Muscle of back (tissue), 13 donors: ENCODE data around the gene USP17L30. TPM values are rescaled to one million over a fixed set of nuclear protein-coding genes. Genes with fewer than 3 reads are reported as not detected.
"Not testable (repeated sequence)": the region's sequence is repeated elsewhere in the genome, so short reads cannot be mapped to it uniquely, and the experiment has no call there.

Experiments
- DNase-seq, 3 donors: peaks; one replicate each; pipeline versions ENCODE4 v3.0.0 to v3.0.0-alpha.2; 2013
- long read RNA-seq, 9 donors: transcript quantifications; one replicate each; lab custom pipeline, GENCODE V29; 2026
- polyA plus RNA-seq, 10 donors: library from polyadenylated mRNA; unstranded; fragments of 120-200 nt; gene quantifications; one replicate each; pipeline ENCODE4 v1.2.1, GENCODE V29; 2013; ENCODE audit not compliant: insufficient read length in 10 of 10

Gene USP17L30, protein sequence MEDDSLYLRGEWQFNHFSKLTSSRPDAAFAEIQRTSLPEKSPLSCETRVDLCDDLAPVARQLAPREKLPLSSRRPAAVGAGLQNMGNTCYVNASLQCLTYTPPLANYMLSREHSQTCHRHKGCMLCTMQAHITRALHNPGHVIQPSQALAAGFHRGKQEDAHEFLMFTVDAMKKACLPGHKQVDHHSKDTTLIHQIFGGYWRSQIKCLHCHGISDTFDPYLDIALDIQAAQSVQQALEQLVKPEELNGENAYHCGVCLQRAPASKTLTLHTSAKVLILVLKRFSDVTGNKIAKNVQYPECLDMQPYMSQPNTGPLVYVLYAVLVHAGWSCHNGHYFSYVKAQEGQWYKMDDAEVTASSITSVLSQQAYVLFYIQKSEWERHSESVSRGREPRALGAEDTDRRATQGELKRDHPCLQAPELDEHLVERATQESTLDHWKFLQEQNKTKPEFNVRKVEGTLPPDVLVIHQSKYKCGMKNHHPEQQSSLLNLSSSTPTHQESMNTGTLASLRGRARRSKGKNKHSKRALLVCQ
- polyA plus RNA-seq: not detected
- long read RNA-seq, donor 1: 0 reads
- long read RNA-seq, donor 2: 0 reads
- long read RNA-seq, donor 3: 0 reads
- long read RNA-seq, donor 4: 0 reads
- long read RNA-seq, donor 5: 0 reads
- long read RNA-seq, donor 6: 0 reads
- long read RNA-seq, donor 7: 0 reads
- long read RNA-seq, donor 8: 0 reads
- long read RNA-seq, donor 9: 0 reads

DNA sequence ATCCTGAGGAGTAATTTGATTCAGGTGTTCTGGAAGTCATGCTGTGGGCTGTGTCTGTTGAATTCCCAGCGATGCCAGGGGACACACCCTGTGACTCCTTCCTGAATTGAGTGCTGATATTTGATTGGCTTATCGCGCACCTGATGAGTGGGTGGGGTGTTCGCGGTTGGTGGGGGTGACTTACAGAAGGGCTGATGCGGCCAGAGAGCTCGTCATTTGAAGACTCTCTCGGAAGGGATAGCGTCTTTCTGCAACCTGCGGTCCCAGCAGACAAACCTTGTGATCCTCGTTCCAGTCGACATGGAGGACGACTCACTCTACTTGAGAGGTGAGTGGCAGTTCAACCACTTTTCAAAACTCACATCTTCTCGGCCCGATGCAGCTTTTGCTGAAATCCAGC is at the start of gene USP17L30:
Gene USP17L30 (plus strand): TSS at position 301 of the 400 bp plus-strand sequence. CDS start 0 bp downstream, at position 301.
- DNase-seq: not testable (repeated sequence)

- DNase-seq: not testable (repeated sequence)
Observed at GRCh38 chr4:9324191-9324590, 38.7 kb upstream of the USP17L30 start.

DNA sequence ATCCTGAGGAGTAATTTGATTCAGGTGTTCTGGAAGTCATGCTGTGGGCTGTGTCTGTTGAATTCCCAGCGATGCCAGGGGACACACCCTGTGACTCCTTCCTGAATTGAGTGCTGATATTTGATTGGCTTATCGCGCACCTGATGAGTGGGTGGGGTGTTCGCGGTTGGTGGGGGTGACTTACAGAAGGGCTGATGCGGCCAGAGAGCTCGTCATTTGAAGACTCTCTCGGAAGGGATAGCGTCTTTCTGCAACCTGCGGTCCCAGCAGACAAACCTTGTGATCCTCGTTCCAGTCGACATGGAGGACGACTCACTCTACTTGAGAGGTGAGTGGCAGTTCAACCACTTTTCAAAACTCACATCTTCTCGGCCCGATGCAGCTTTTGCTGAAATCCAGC is 38.1 kb upstream of the USP17L30 start, which contains the start of gene USP17L24:
Gene USP17L24 (plus strand): TSS at position 301 of the 400 bp plus-strand sequence. CDS start 0 bp downstream, at position 301.
- DNase-seq: not testable (repeated sequence)

DNA sequence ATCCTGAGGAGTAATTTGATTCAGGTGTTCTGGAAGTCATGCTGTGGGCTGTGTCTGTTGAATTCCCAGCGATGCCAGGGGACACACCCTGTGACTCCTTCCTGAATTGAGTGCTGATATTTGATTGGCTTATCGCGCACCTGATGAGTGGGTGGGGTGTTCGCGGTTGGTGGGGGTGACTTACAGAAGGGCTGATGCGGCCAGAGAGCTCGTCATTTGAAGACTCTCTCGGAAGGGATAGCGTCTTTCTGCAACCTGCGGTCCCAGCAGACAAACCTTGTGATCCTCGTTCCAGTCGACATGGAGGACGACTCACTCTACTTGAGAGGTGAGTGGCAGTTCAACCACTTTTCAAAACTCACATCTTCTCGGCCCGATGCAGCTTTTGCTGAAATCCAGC is 33.3 kb upstream of the USP17L30 start, which contains the start of gene USP17L25:
Gene USP17L25 (plus strand): TSS at position 301 of the 400 bp plus-strand sequence. CDS start 0 bp downstream, at position 301.
- not testable (repeated sequence) for DNase-seq

GRCh38 chr4:9334358-9334757 is 28.6 kb upstream of the USP17L30 start, which contains the start of gene USP17L26:
TSS of gene USP17L26 (plus strand) at chr4:9334658. CDS start at chr4:9334658, 0 bp downstream.
- not testable (repeated sequence) for DNase-seq

DNA sequence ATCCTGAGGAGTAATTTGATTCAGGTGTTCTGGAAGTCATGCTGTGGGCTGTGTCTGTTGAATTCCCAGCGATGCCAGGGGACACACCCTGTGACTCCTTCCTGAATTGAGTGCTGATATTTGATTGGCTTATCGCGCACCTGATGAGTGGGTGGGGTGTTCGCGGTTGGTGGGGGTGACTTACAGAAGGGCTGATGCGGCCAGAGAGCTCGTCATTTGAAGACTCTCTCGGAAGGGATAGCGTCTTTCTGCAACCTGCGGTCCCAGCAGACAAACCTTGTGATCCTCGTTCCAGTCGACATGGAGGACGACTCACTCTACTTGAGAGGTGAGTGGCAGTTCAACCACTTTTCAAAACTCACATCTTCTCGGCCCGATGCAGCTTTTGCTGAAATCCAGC is 23.8 kb upstream of the USP17L30 start, which contains the start of gene USP17L5:
Gene USP17L5 (plus strand): TSS at position 301 of the 400 bp plus-strand sequence. CDS start 0 bp downstream, at position 301.
- not testable (repeated sequence) for DNase-seq

- DNase-seq: not testable (repeated sequence)
Observed at GRCh38 chr4:9343848-9344247, 19.1 kb upstream of the USP17L30 start, which contains the start of gene USP17L27. TSS of gene USP17L27 (plus strand) at chr4:9344148. CDS start at chr4:9344148, 0 bp downstream.

- DNase-seq: not testable (repeated sequence)
Observed at GRCh38 chr4:9348593-9348992, 14.3 kb upstream of the USP17L30 start, which contains the start of gene USP17L28. TSS of gene USP17L28 (plus strand) at chr4:9348893. CDS start at chr4:9348893, 0 bp downstream.

DNA sequence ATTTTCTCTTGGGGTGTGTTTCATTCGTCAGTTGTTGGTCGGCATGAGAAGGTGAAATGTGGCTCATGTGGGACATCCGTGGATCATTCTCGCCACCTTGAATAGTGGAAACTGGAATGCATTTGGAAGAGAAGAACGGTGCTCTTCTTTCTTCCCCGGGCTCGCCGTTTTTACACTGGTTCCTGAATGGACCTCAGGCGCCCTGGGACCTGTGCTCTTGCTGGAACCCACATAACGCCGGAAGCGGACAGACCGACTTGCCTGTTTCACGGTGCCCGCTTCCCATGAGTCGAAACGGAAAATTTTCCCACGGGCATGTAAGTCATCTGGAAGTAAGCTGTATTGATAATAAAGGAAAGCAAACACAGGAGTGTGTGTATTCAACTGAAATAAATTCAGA is 12.1 kb upstream of the USP17L30 start:
- not testable (repeated sequence) for DNase-seq

DNA sequence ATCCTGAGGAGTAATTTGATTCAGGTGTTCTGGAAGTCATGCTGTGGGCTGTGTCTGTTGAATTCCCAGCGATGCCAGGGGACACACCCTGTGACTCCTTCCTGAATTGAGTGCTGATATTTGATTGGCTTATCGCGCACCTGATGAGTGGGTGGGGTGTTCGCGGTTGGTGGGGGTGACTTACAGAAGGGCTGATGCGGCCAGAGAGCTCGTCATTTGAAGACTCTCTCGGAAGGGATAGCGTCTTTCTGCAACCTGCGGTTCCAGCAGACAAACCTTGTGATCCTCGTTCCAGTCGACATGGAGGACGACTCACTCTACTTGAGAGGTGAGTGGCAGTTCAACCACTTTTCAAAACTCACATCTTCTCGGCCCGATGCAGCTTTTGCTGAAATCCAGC is 9.6 kb upstream of the USP17L30 start, which contains the start of gene USP17L29:
Gene USP17L29 (plus strand): TSS at position 301 of the 400 bp plus-strand sequence. CDS start 0 bp downstream, at position 301.
- DNase-seq: not testable (repeated sequence)

DNA sequence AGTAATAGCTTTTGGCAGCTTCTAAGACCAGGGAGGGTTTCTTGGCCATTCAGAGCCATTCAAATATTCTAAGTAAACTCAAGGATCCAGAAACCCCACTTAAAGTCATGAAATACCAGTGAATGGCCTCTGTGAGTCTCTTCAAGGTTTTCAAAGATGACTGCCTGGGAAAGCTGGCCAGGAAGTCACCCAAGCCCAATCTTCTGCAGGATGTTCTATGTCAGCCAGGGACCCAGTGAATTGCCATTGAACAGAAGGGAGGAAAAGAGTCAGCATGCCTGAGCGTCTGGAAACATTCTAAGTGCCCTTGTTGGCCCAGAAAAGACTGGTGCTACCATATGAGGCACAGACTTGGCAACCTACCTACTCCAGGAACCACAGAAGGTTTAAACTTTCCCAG is 17.0 kb downstream of the USP17L30 start:
- not testable (repeated sequence) for DNase-seq

GRCh38 chr4:9381012-9381534 is 18.1 kb downstream of the USP17L30 start:
- DNase-seq: peak in 2 of 3 donors; percentile 4 to 28

GRCh38 chr4:9384126-9384525 is 21.2 kb downstream of the USP17L30 start:
- no peak for DNase-seq

- DNase-seq: not testable (repeated sequence)
Observed at GRCh38 chr4:9389001-9389400, 26.1 kb downstream of the USP17L30 start.

DNA sequence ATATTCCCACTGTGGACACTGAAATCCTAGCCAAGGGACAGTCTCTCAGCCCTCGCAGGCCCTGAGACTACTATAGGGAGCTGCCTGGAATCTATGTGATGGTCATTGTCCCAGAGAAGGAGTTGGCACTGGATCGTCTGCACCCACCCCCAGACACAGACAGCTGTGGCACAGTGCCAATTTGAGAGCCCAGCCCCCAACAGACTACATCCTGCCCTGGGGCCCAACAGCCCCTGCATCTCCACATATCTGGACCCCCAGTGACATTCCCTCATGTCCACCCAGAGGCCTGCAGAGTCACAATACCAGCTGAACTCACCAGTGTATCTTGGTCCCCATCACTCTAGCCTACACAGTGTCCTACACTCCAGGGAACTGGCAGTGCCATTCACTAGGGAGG is 42.8 kb downstream of the USP17L30 start:
- DNase-seq: not testable (repeated sequence)

DNA sequence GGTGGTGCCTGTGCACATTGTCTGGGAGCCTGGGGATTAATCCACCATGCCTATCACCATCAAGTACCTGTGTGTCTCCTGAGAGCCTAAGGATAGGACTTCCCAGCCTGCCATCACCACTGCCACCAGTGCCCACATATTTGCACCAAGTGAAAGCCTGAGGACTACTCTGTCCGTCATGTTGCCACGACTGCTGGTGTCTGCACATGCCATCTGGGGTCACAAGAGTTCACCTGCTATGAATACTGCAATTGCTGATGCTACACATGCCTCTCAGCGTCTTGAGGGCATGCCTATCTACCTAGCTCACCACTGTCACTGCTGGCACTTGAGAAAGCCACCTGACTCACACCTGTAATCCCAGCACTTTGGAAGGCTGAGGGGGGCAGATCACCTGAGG is 43.6 kb downstream of the USP17L30 start:
- not testable (repeated sequence) for DNase-seq

- no peak for DNase-seq
Observed at GRCh38 chr4:9409793-9410192, 46.9 kb downstream of the USP17L30 start.
